Suppressor macrophage (primary cell): ENCODE results near the gene BHLHE40.

Experiments
- DNase-seq, 4 experiments: peaks; one replicate each; pipeline ENCODE4 v3.0.0-alpha.2; 2020 to 2022

The BHLHE40 gene

DNA sequence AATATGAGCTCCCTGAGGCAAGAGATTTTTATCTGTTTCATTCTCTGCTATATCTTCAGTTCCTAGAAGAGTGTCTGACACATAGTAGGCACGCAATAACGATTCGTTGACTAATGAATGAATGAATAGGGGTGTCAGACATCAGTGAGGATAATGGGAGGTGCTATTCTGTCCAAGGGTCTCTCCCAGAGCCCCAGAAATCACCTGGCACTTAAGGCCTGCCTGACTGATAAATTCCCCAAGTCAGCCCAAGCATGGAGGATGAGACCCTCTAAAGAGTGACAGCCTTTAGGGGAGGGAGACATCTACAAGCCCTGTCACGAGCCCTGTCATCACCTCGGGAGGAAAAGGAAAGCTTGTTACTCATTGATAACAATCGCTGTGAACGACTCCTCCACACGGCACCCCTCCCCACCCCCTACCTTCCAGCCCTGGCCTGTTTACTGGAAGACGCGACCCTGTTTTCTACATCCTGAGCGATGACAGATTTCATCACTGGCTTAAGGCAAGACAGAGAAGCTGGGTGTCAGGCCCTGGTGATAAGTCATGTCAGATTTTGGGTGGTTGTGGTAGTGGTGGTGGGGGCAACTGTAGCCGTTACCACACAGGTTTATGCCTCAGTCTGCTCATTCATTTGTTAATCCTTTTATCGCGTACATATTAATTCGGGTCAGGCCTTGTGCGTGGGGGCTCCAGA is 23.1 kb downstream of the BHLHE40 start:
- no peak for DNase-seq

DNA sequence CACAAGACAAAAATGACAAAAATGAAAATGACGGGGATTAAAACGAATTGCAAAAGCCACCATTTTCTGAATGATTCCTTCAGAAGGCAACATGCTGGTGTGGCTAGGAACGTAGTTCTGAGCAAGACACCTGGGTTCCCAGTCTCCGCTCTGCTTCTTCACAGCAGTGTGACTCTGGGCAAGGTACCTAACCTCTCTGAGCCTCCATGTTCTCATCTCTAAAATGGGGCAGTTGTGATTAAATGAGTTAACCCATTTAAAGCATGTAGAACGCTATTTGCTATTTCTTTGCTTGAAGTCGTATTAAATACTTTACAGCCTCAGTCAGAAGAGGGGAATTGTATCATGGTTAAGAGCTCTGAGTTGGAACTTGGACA is 23.6 kb downstream of the BHLHE40 start:
- no peak for DNase-seq

DNA sequence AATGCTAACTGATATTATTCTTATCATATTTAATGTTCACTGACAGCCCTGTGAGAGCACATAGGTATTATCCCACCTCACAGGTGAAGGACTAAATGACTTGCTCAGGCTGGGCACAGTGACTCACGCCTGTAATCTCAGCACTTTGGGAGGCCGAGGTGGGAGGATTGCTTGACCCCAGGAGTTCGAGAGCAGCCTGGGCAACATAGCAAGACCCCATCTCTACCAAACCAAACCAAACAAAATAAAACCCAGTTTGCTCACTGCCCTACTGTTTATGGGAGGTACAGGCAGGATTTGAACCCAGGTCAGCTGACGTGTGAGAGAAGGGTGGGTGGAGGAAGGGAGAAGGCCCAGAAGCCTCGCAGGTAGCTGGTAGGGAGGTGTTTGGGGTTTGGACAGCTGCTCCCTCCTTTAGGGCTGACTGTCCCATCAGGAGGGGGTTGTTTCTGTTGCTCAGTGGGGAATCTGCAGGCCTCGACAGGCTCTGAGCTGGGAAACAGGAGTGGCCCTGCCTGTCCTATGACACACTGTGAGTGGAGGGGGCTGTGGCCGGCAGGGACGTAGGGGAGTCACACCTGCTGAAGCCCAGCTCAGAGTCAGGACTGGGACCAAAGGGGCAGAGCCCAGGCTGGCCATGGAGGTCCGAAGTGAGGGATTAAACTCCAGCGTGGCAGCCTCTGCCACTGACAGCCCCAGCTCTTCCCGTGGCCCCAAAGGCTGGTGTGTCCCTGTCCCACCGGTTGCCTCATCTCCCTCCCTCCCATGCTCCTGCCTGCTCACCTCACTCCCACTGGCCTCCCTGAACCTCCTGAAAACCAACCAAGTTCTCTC is 25.3 kb downstream of the BHLHE40 start:
- DNase-seq, result no peak

DNA sequence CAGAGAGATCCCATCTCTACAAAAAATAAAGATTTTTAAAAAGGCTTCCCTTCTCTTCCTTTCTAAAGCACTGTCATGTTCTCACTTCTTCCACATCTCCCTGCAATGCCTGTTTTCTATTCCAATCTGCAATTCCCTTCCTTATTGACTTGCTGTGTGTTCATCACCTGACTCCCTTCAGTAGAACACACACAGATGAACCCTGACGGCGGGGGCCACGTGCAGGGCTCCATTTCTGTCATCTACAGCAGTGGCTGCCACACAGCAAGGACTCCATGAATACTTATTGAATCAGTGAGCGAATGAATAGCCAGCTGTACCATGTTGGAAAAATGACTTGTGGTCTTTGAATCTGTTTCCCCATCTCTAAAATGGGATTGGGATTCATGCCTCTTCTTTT is 26.1 kb downstream of the BHLHE40 start:
- peak in 2 of 4 experiments; percentile 40 to 45 for DNase-seq

DNA sequence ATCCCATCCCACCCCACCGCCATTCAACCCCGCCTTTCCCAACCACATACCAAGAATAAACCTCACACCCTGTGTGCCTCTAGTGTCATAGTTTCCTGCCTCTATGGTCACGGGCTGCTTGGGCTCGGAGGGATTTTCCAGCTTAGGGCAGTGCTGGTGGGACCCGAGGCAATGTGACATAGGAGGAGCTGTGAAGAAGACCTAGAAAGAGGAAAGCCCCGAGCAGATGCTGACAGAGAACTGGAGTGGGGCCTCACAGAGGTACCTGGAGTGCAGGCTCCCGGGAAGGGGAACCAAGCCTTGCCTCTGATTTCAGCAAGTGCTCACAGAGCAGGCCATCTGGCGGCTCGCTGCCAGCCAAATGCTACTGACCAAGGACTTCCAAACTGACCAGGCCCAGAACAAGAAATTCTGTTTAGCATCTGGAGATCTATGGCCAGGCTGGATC is 27.5 kb downstream of the BHLHE40 start:
- peak; percentile 93 to 98 (median 95) for DNase-seq

DNA sequence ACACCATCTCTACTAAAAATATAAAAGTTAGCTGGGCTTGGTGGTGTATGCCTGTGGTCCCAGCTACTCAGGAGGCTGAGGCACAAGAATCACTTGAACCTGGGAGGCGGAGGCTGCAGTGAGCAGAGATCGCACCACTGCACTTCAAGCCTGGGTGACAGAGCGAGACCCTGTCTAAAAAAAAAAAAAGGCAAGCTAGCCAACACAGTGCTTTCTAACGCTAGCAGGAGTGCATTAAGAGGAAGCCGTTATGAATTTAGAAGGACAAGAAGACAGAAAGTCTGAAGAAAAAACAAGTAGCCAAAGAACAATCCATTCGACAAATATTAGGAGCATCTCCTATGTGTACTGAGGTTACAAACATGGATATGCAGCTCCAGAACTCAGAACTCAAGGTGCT is 28.6 kb downstream of the BHLHE40 start:
- DNase-seq, result no peak

DNA sequence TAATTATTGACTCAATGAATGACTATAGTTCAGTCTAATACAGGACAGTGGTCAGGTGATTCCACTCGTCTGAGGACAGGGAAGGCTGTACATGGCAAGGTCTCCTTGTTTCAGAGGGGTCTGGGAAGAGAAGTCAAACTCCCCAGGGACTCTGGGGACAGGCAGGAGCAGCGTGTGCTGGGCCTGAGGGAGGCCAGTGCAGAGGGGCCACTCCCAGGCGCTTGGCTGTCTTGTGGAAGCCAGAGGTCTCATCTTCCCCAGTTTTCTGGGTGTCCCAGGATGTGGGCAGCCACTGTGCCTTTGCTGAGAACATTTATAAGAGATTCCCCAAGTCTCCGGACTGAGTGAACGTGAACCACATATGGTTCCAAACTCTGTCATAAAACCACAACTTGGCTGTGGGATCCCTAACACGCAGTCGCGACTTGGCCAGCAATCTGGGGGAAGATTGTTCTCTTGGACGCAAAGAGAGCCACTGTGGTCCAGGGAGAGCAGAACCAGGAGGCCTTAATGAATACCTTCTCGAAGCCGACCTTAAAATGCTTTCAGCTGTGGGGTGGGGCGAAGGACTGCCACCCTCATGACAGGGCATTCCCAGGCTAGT is 30.4 kb downstream of the BHLHE40 start:
- no peak for DNase-seq

DNA sequence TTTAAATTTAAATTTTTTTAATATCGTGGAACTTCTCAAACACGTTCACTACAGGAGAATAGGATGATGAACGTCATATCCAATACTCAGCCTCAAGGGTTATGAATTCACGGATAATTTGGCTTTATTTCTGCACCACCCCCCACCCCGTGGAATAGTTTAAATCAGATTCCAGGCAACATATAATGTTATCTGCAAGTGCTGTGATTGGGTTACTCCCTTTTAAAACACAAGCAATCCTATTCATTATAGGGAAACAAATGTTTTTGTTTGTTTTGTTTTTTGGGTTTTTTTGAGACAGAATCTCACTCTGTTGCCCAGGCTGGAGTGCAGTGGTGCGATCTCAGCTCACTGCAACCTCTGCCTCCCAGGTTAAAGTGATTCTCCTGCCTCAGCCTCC is 30.9 kb downstream of the BHLHE40 start:
- DNase-seq, result no peak

DNA sequence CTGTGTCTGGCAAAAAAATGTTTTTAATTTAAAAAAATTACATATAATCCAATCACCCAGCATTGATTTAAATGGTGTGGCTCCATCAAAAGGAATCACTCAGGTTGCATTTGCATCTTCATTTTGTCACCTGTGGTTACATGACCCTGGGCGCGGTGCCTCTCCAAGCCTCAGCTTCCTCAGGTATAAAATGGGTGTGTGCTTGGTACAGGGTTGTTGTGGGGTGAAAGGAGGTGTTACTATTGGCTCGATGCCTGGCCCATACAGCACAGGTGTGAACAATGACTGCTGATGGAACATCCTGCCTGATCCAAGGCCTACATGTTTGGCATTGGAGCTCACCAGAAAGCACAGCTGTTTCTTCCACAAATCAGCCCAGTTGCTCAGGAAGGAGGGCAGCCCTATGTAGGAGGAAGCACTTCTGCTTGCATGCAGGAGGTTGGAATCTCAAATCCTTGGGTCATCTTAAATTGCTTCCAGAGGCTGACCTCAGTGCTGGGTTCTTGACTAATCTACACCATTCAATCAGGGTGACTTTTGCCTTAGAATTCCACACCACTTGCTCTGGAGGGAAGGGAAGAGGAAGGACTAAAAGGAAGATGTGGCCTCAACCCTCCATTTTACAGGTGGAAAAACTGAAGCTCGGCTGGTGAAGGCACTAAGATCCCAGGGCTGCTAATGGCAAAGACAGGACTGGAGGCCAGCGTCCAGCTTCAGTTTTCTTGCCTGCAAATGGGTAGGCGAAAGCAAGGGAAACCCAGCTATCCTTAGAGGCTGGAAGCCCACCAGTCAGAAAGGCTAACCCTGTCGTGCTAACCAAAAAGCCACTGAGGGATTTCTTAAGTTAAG is 31.7 kb downstream of the BHLHE40 start:
- DNase-seq, result peak; percentile 74 to 94 (median 89)

DNA sequence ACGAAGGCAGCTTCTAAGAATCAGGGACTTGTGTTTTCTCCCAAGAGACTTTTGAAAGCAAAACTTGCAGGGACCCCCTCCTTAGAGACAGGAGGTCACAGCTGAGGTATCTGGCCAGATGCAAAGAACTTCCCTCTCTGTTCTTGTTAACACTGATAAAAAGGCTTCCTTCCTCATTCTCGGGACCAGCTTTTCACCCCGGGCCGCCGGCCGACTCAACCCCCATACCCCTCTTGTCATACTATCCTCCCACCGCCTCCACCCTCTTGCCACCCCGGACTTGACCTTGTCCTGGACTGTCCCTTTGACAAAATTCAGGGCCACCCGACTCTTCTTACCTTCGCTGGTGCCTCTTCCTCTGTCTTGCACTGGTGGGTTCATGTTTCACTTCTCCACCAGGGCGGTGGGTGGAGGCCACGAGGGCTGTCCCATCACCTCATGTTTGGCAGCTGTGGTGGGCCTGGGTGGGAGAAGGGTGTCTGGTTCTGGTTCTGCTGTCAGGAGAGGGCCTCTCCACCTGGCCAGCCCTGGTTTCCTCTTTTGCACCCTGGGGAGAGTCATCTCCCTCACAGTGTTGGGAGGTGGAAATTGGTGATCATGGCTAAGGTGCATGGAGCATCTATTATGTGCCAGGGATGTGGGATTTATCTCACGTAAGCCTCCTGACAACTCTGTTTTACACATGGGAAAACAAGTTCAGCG is 32.5 kb downstream of the BHLHE40 start:
- peak; percentile 77 to 91 (median 88) for DNase-seq

DNA sequence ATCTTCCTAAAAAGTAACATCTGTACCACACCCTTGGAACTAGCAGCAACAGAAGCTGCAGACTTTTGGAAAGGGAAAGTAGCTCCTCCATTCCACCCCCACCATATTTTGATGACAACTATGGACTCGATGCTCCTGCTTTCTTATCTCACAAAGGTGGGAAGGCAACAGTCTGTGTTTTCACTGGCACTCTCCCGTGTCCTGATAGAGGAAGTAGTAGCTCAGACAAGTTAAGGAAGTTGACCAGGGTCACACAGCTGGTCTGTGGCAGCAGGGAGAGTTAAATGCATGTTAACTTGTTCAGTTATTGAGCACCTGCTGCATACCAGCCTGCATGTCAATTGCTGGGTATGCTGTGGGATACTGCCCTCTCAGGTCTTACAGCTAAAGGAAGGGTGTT is 33.1 kb downstream of the BHLHE40 start:
- peak; percentile 50 to 70 (median 66) for DNase-seq

DNA sequence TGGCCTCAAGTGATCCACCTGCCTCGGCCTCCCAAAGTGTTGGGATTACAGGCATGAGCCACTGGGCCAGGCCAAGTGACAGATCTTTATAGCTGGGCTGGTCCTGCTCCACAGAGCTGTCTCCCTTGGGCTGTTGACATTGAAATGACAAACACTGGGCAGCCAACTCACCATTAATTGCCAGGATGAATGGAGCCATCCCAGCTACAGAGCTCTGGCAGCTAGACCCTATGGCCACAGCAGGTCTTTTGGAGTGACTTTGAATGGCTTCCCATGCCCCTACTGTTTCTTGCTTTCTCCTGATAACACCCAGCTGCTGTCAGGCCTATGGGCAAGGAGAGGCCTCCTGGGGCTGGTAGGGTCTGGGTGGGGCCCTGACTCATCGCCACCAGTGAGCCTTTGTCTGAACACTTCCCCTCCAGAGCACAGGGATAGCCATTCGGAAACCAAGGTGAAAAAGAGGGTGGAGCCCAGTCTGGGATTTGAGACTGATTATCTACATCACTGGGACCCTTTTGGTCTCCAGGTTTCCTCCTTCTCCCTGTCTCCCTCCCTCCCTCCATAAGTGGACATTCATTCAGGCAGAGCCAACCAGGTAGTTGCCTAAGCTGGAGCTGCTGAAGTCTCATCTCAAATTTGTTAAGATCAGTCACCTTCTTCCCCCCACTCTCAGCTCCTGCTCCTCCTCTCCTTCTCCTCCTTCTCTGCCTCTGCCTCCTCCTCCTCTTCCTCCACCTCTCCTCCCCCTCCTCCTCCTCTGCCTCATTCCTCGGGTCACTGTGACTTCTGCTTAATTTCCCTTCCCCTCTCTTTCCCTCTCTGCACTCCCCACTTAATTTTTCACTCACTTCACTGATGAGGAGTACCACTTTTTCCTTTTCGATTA is 34.0 kb downstream of the BHLHE40 start:
- DNase-seq, result peak; percentile 53 to 75 (median 66)

DNA sequence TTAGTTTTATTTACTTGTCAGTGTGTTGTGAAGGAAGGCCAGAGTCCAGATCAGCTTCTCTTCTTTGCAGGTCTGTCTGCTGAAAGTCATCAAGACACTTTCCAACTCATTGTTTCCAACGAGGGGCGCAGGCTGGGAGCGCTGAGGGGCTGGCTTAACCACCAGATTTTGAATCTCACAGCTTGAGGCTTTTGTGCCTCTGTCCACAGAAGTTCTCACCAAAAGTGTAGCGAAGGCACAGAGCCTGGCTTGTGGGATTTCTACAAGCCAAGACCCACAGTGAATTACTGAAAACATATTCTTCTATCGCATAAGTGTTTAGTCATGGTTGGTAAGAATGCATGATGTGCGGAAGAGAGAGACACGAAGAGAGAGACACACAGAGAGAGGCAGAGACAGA is 35.2 kb downstream of the BHLHE40 start:
- DNase-seq, result no peak

DNA sequence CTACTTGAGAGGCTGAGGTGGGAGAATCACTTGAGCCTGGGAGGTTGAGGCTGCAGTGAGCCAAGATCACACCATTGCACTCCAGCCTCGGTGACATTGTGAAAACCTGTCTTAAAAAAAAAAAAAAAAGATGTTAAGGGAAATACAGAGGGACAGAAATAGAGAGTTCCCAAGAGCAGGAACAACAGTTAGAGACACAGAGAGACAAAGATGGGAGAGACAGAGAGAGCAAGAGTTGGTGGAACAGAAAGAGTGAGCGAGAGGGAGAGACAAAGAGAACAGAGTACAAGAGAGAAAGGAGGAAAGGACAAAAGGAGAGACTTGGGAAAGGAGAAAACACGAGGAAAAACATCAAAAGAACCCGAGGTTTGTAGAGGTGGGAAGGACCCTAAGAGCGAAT is 35.8 kb downstream of the BHLHE40 start:
- no peak for DNase-seq

DNA sequence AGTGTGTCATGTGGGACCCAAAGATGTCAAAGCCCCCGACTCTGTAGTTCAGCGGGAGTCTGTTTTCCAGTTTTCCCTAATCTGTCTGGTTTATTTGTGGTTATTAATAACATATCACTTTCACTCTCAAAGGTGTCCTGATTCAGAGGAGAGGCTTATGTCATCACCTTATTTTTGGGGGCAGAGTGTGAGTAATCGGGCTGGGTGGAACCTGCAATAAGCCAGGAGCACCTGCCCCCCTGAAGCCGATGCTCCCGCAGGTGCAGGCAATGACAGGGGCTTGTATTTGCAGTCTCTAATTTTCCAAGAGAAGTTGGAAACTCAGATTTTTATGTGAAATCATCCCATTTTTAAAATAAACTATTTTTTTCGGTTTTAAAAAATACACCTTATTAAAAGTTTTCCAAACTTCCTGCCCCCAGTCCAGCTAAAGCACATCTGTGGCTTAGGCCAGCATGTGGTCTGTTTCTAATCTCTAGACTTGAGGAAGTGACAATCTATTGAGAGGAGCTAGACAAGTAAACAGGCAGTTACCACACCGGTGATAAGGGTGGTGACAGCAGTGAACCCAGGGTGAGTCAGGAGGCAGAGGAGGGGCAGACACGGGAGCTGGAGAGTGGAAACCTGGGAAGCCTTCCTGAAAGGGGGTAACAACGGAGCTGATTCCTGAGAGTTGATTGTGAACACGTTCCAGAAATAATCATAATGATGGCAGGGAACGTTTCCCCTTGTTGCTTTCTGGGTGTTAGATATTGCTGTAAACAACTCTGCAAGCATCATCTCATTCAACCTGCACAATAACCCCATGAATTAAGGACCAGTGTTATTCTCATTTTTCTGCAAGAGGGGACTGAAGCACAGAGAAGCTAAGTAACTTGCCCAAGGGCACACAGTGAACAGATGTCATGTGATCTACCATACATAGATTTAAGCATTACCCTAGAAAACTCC is 37.2 kb downstream of the BHLHE40 start:
- DNase-seq, result peak; percentile 58 to 79 (median 77)

DNA sequence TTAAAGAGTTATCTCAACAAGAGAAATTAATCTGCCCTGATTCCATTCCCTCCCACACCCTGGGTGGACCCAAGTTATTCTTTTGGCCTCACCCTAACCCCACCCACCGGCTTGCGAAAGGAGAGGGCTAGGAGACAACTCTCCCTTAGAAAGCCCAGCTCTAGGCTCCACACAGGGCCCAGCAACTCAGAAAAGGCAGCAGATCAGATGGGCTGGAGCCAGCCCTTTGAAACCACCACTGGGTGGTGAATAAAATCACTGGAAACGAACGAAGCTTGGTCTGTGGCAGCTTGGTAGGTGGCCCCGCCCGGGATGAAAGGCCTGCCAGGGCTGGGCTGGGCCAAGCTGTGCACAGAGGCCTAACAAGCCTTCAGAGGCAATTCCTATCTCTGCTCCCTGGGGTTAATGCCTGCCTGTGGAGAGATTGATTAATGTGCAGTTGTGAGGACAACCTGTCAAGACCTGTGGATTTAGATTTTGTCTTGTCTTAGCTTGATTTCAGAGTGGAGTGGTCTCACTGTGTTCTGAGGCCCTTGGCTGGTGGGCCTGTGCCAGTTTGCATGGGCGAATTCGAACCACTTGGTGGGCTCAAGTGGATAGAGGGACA is 38.8 kb downstream of the BHLHE40 start:
- DNase-seq, result peak in 3 of 4 experiments; percentile 44 to 67 (median 56)

DNA sequence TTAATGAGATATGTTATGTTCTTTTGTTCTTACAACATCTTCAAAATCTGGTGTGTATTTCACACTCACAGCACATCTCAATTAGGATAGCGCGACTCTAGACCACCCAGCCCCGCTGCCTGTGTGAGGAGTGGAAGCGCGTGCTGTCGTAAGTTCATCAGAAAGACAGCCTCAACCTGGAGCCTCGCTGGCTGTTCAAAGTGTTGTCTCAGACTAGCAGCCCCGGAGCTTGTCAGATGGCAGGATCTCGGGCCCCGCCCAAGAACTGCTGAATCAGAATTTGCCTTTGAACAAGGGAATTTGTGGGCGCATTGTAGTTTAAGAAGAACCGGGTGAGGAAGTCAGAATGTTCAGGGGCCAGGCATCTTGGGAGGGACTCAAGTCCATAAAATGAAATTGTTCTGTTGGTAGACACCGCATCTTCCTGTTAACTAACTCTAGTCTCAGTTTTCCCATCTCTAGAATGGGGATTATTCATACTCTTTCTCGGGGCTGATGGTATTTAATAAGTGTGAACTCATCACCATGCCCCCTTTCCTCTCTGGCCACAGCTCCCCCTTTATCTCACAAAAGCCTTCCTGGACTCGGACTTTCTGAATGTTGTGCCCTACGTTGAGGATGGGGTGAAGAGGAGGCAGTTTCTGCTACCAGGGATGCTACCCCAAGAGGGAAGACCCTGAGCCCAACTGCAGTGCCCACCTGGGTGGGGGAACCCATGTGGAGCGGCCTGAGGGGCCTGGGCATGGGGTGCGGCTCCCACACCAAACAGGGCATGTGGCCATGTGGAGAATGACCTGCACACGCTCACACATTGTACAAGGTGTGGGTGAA is 40.4 kb downstream of the BHLHE40 start:
- DNase-seq, result peak; percentile 67 to 83 (median 82)

DNA sequence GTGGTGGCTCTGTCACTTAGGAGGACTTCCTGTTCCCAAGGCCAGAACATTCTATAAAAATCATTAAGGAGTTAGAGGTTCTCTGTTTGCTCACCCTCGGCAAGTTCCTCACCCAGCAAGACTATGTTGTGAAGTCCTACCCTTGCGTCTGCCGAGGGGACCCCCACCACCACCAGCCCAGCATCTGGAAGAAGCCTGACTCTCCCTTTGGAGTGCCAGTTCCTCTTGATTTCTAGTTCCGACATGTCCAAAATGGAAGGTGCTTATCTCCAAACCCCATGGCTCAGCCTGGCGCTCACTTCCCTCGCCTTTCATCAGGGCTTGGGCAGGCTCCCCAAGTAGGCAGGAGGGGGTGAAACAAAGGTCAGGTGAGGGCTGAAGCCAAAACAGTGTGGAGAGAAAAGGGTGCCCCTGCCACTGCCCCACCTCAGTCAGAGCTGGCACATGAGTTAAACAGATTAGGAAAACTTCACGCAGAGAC is 41.0 kb downstream of the BHLHE40 start:
- peak; percentile 41 to 67 (median 60) for DNase-seq
